ENCODE data around the gene LYSMD2. TPM values are rescaled to one million over a fixed set of nuclear protein-coding genes. Genes with fewer than 3 reads are reported as not detected.

Gene LYSMD2
- total RNA-seq, 1 donor from 2014 or later, result 5.0 TPM

GRCh38 chr15:51735228-51736010 lies 2.0 kb downstream of the LYSMD2 start:
- TF ChIP-seq, protein P1, sequence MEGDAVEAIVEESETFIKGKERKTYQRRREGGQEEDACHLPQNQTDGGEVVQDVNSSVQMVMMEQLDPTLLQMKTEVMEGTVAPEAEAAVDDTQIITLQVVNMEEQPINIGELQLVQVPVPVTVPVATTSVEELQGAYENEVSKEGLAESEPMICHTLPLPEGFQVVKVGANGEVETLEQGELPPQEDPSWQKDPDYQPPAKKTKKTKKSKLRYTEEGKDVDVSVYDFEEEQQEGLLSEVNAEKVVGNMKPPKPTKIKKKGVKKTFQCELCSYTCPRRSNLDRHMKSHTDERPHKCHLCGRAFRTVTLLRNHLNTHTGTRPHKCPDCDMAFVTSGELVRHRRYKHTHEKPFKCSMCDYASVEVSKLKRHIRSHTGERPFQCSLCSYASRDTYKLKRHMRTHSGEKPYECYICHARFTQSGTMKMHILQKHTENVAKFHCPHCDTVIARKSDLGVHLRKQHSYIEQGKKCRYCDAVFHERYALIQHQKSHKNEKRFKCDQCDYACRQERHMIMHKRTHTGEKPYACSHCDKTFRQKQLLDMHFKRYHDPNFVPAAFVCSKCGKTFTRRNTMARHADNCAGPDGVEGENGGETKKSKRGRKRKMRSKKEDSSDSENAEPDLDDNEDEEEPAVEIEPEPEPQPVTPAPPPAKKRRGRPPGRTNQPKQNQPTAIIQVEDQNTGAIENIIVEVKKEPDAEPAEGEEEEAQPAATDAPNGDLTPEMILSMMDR (IDR thresholded peaks at IDR 0.05; ENCODE audit: unreplicated experiment), result no peak
- DNase-seq (ENCODE audit: low spot score, unreplicated experiment), result no peak
- no peak overlapping the region for H3K4me3 Mint-ChIP-seq (ENCODE audit: low read depth)
- H3K4me1 Mint-ChIP-seq (ENCODE audit: low read depth), result peaks cover 7% of the 10 kb centered on the region
- no peak overlapping the region for H3K27ac Mint-ChIP-seq
- no peaks in the 10 kb centered on the region for H3K36me3 Mint-ChIP-seq (ENCODE audit: insufficient read depth)
- peaks cover 65% of the 10 kb centered on the region for H3K27me3 Mint-ChIP-seq
- no peaks in the 10 kb centered on the region for H3K9me3 Mint-ChIP-seq (ENCODE audit: low read depth)

GRCh38 chr15:51732646-51733045 lies 4.8 kb downstream of the LYSMD2 start:
- peaks cover 3% of the 10 kb centered on the region for H3K4me1 Mint-ChIP-seq (ENCODE audit: low read depth)
- TF ChIP-seq, protein P1 (IDR thresholded peaks at IDR 0.05; ENCODE audit: unreplicated experiment), result no peak
- H3K4me3 Mint-ChIP-seq (ENCODE audit: low read depth), result no peak overlapping the region
- H3K36me3 Mint-ChIP-seq (ENCODE audit: insufficient read depth), result no peaks in the 10 kb centered on the region
- H3K9me3 Mint-ChIP-seq (ENCODE audit: low read depth), result no peaks in the 10 kb centered on the region
- no peak for DNase-seq (ENCODE audit: low spot score, unreplicated experiment)
- H3K27me3 Mint-ChIP-seq, result peaks cover 49% of the 10 kb centered on the region
- H3K27ac Mint-ChIP-seq, result no peak overlapping the region

- Mint-ChIP-seq H3K4me1 (ENCODE audit: low read depth) (peaks cover 2% of the 10 kb centered on the region), H3K27me3 (peaks cover 46% of the 10 kb centered on the region), H3K36me3 (ENCODE audit: insufficient read depth) (no peaks in the 10 kb centered on the region), H3K27ac (no peak overlapping the region), H3K4me3 (ENCODE audit: low read depth) (no peak overlapping the region), H3K9me3 (ENCODE audit: low read depth) (no peaks in the 10 kb centered on the region)
- TF ChIP-seq, protein P1 (IDR thresholded peaks at IDR 0.05; ENCODE audit: unreplicated experiment), result no peak
- DNase-seq (ENCODE audit: low spot score, unreplicated experiment), result no peak
Measured at GRCh38 chr15:51731549-51732267, 5.7 kb downstream of the LYSMD2 start.

GRCh38 chr15:51727141-51727897 lies 10.1 kb downstream of the LYSMD2 start:
- H3K36me3 Mint-ChIP-seq (ENCODE audit: insufficient read depth), result no peaks in the 10 kb centered on the region
- H3K27ac Mint-ChIP-seq, result no peak overlapping the region
- TF ChIP-seq, protein P1 (IDR thresholded peaks at IDR 0.05; ENCODE audit: unreplicated experiment), result peak; percentile 11
- H3K27me3 Mint-ChIP-seq, result peaks cover 14% of the 10 kb centered on the region
- no peaks in the 10 kb centered on the region for H3K9me3 Mint-ChIP-seq (ENCODE audit: low read depth)
- H3K4me3 Mint-ChIP-seq (ENCODE audit: low read depth), result no peak overlapping the region
- DNase-seq (ENCODE audit: low spot score, unreplicated experiment), result no peak
- no peaks in the 10 kb centered on the region for H3K4me1 Mint-ChIP-seq (ENCODE audit: low read depth)

Measured in progenitor cell of endocrine pancreas (in vitro differentiated cells).